ENCODE data around the gene IL1R2.

Gene IL1R2

DNA sequence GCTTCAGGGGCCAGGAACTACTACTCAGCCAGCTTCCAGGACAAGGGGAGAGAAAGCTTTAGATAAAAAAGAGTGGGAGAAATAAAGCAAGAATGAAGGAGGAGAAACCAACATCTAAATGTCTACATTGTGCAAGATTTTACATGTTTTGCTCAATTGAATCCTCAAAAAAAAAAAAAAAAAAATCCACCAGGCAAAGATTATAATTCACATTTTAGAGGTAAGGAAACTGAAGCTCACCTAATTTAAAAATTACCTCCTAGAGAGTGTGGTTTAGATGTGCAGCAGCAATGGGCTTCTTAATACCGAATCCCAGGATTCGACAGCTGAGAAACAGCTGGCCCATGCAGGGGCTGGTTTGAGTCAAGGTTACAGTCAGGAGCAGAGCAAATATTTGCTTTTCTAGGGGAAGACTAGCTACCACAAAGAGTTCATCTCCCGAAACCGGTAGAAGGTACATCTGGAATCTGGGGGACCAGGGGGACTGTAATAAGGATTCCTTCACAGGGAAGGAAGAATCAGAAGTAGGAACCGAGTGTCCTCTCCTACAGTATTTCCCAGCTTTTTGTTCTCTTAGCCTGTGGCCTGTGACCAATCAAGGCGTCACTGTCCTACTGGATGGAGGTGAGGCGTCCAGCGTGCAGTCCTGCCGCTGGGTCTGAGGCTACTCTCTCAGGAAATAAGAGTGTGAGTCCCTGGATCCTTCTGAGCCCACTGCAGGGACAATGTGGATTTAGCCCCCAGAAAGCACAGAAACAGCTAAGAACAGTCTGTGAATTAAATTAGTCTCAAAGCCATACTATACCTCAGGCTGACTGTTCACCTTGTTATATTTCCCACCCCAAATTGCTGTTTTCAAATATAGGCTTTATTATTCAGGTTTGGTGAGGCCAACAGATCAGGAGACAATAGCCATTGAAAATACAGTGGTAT, 42.3 kb downstream of the IL1R2 start:
- peak; percentile 32; the same call in 1 of the 2 replicates for TF ChIP-seq CEBPB (IDR thresholded peaks at IDR 0.05)
- TF ChIP-seq ZBTB7A (IDR thresholded peaks at IDR 0.05; ENCODE audit: low read depth), result peak; percentile 2; the same call in 1 of the 2 replicates
- no peak for TF ChIP-seq EGR1 (IDR thresholded peaks at IDR 0.05)

DNA sequence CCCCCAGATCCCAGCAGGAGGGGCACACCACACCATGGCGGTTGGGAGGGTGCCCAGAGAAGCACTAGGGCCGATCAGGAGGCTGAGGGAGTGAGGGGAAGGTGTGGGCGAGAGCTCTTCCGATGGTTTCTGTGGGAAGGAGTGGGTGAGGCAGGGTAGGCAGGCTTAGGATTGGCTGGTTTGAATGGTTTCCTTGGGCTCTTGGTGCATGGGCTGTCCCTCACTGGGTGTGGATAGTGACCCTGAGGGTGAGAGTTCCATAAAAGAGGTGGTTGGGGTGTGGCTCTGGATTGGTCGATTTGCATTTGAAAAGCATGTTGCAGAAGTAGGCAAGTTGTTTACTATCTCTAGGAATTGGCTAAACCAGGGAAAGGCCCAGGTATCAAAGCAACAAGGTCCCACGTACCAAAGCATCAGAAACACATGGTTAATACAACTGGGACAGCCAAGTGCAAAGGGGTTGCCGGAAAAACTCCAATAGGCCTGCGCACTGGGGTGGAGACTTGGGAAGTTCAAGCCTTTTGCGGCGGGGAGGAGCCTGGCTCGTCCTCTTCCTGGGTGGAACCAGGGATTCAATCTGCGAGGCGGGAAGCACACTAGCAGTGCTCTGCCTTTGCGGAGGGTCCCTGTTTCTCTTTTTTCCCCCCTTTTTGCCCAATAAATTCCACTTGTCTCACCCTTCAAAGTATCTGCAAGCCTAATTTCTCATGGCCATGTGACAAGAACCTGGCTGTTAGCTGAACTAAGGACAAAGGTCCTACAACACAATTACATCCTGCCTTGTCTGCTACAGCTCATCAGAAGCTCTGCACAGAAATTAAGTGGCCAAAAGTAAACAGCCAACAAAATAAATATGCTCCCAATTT, 43.2 kb downstream of the IL1R2 start:
- TF ChIP-seq YY1 (IDR thresholded peaks at IDR 0.05; ENCODE audit: low read depth) (no peak), RAD21 (IDR thresholded peaks at IDR 0.05; ENCODE audit: low read depth) (no peak), TEAD4 (IDR thresholded peaks at IDR 0.05) (no peak), EP300 (IDR thresholded peaks at IDR 0.05; ENCODE audit: borderline replicate concordance) (no peak), TAF1 (IDR thresholded peaks at IDR 0.05; ENCODE audit: low read depth) (no peak), ZBTB7A (IDR thresholded peaks at IDR 0.05; ENCODE audit: low read depth) (no peak)
- TF ChIP-seq, protein P1, sequence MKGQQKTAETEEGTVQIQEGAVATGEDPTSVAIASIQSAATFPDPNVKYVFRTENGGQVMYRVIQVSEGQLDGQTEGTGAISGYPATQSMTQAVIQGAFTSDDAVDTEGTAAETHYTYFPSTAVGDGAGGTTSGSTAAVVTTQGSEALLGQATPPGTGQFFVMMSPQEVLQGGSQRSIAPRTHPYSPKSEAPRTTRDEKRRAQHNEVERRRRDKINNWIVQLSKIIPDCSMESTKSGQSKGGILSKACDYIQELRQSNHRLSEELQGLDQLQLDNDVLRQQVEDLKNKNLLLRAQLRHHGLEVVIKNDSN (IDR thresholded peaks at IDR 0.05), result no peak

DNA sequence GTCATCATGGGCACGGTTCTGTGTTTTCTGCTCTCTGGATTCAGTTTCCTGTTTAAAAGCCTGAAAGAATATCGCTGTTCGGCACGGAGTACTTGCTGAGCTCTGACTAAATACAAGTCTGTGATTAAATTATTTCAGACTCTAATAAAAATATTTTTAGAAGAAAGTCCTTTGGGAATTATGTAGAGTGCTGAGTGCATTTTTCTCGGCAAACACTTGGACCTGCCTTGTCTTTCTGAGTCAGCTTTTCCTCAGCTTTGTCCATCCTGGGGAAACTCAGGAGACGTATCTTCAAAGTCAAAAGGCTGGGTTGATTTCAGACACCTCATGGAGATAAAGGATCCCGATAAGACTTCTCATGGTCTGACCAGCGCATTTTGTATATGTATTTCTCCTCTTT, 45.9 kb downstream of the IL1R2 start:
- TF ChIP-seq TEAD4 (IDR thresholded peaks at IDR 0.05) (no peak), ZBTB7A (IDR thresholded peaks at IDR 0.05; ENCODE audit: low read depth) (no peak), CEBPB (IDR thresholded peaks at IDR 0.05) (no peak), TCF12 (IDR thresholded peaks at IDR 0.05; ENCODE audit: low read depth) (no peak), EP300 (IDR thresholded peaks at IDR 0.05; ENCODE audit: borderline replicate concordance) (no peak), RAD21 (IDR thresholded peaks at IDR 0.05; ENCODE audit: low read depth) (no peak), EGR1 (IDR thresholded peaks at IDR 0.05) (no peak), YY1 (IDR thresholded peaks at IDR 0.05; ENCODE audit: low read depth) (no peak), FOXM1 (IDR thresholded peaks at IDR 0.05; ENCODE audit: borderline replicate concordance, low read depth) (no peak), NFIC (IDR thresholded peaks at IDR 0.05) (no peak), CREB1 (IDR thresholded peaks at IDR 0.05; ENCODE audit: low read depth) (no peak), TAF1 (IDR thresholded peaks at IDR 0.05; ENCODE audit: low read depth) (no peak)
- TF ChIP-seq, protein P1 (IDR thresholded peaks at IDR 0.05), result no peak
- TF ChIP-seq, protein P2, sequence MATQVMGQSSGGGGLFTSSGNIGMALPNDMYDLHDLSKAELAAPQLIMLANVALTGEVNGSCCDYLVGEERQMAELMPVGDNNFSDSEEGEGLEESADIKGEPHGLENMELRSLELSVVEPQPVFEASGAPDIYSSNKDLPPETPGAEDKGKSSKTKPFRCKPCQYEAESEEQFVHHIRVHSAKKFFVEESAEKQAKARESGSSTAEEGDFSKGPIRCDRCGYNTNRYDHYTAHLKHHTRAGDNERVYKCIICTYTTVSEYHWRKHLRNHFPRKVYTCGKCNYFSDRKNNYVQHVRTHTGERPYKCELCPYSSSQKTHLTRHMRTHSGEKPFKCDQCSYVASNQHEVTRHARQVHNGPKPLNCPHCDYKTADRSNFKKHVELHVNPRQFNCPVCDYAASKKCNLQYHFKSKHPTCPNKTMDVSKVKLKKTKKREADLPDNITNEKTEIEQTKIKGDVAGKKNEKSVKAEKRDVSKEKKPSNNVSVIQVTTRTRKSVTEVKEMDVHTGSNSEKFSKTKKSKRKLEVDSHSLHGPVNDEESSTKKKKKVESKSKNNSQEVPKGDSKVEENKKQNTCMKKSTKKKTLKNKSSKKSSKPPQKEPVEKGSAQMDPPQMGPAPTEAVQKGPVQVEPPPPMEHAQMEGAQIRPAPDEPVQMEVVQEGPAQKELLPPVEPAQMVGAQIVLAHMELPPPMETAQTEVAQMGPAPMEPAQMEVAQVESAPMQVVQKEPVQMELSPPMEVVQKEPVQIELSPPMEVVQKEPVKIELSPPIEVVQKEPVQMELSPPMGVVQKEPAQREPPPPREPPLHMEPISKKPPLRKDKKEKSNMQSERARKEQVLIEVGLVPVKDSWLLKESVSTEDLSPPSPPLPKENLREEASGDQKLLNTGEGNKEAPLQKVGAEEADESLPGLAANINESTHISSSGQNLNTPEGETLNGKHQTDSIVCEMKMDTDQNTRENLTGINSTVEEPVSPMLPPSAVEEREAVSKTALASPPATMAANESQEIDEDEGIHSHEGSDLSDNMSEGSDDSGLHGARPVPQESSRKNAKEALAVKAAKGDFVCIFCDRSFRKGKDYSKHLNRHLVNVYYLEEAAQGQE (IDR thresholded peaks at IDR 0.05; ENCODE audit: low read depth), result no peak
- TF ChIP-seq, protein P3, sequence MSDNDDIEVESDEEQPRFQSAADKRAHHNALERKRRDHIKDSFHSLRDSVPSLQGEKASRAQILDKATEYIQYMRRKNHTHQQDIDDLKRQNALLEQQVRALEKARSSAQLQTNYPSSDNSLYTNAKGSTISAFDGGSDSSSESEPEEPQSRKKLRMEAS (IDR thresholded peaks at IDR 0.05), result no peak

DNA sequence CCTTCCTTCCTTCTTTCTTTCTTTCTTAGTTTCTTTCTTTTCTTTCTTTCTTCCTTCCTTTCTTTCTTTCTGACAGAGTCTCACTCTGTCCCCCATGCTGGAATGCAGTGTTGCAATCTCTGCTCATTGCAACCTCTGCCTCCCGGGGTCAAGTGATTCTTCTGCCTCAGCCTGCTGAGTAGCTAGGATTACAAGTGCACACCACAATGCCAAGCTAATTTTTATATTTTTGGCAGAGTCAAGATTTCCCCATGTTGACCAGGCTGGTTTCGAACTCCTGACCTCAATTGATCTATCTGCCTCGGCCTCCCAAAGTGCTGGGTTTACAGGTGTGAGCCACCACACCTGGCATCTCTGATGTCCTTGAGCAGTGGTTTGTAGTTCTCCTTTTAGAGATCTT, 48.5 kb downstream of the IL1R2 start:
- TF ChIP-seq NFIC (IDR thresholded peaks at IDR 0.05) (no peak), YY1 (IDR thresholded peaks at IDR 0.05; ENCODE audit: low read depth) (no peak), TEAD4 (IDR thresholded peaks at IDR 0.05) (no peak), RAD21 (IDR thresholded peaks at IDR 0.05; ENCODE audit: low read depth) (no peak), TAF1 (IDR thresholded peaks at IDR 0.05; ENCODE audit: low read depth) (no peak), EGR1 (IDR thresholded peaks at IDR 0.05) (no peak), CREB1 (IDR thresholded peaks at IDR 0.05; ENCODE audit: low read depth) (no peak), CEBPB (IDR thresholded peaks at IDR 0.05) (no peak), EP300 (IDR thresholded peaks at IDR 0.05; ENCODE audit: borderline replicate concordance) (no peak), FOXM1 (IDR thresholded peaks at IDR 0.05; ENCODE audit: borderline replicate concordance, low read depth) (no peak), ZBTB7A (IDR thresholded peaks at IDR 0.05; ENCODE audit: low read depth) (no peak), TCF12 (IDR thresholded peaks at IDR 0.05; ENCODE audit: low read depth) (no peak)
- TF ChIP-seq, protein P1 (IDR thresholded peaks at IDR 0.05), result no peak
- TF ChIP-seq, protein P3 (IDR thresholded peaks at IDR 0.05), result no peak
- TF ChIP-seq, protein P2 (IDR thresholded peaks at IDR 0.05; ENCODE audit: low read depth), result no peak

All from Ishikawa (cell line).